Progenitor cell of endocrine pancreas (in vitro differentiated cells): ENCODE data around the gene VEPH1. TPM values are rescaled to one million over a fixed set of nuclear protein-coding genes. Genes with fewer than 3 reads are reported as not detected.

Experiments used
- DNase-seq: peaks from one replicate; pipeline ENCODE4 v3.0.0; 2021; ENCODE audit warnings: low spot score; ENCODE audit not compliant: unreplicated experiment
- H3K27ac Mint-ChIP-seq: 2 replicates; pipeline ENCODE4 v1.8.0; 2021; ENCODE audit warnings: mild to moderate bottlenecking, moderate library complexity, mixed read lengths
- H3K27me3 Mint-ChIP-seq: 2 replicates; pipeline ENCODE4 v1.8.0; 2021; ENCODE audit warnings: mixed read lengths
- H3K36me3 Mint-ChIP-seq: 2 replicates; pipeline ENCODE4 v1.8.0; 2022; ENCODE audit warnings: mixed read lengths; ENCODE audit not compliant: insufficient read depth
- H3K4me1 Mint-ChIP-seq: 2 replicates; pipeline ENCODE4 v1.8.0; 2021; ENCODE audit warnings: low read depth, mixed read lengths
- H3K4me3 Mint-ChIP-seq: 2 replicates; pipeline ENCODE4 v1.8.0; 2021; ENCODE audit warnings: low read depth, mild to moderate bottlenecking, moderate library complexity, mixed read lengths
- H3K9me3 Mint-ChIP-seq: 2 replicates; pipeline ENCODE4 v1.8.0; 2021; ENCODE audit warnings: low read depth, mixed read lengths
- CTCF ChIP-seq: fragments of 200-600 bp; sonication (generic); IDR thresholded peaks from one replicate; pipeline ENCODE4 v1.5.0; 2021; ENCODE audit warnings: antibody characterized with exemption, mild to moderate bottlenecking; ENCODE audit not compliant: unreplicated experiment
- total RNA-seq: library from RNA; stranded (reverse); gene quantifications from 2 replicates; pipeline ENCODE4 v1.2.1, GENCODE V29; 2021

Gene VEPH1
- total RNA-seq, 1 donor from 2014 or later, result 12.3 TPM

DNA sequence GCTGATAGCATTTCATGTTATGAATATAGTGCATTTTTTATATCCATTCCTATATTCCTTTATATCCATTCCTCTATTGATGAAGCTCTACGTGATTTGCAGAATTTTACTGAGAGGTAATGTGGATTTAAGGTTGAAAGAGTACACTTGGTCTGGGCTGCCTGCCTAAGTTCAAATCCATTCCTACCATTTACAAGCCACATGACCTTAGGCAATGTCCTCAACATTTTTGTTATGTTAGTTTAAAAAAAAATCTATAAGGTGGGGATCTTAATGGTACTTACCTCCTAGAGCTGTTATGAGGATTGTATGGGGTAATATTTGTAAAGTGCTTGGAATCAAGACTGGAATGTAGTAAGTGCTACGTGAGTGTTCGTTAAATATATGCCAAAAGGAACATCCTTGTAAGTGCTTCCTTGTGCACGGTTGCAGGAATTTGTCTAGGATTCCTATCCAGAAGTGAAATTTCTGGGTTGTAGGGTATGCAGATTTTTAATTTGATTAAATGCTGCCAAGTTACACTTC is 11.2 kb upstream of the VEPH1 start:
- no peak for TF ChIP-seq CTCF
- DNase-seq, result no peak
- peaks cover 6% of the 10 kb centered on the region for H3K4me1 Mint-ChIP-seq
- H3K4me3 Mint-ChIP-seq, result no peak overlapping the region
- peaks cover 3% of the 10 kb centered on the region for H3K9me3 Mint-ChIP-seq
- no peak overlapping the region for H3K27ac Mint-ChIP-seq
- peaks cover 3% of the 10 kb centered on the region for H3K36me3 Mint-ChIP-seq
- no peaks in the 10 kb centered on the region for H3K27me3 Mint-ChIP-seq

DNA sequence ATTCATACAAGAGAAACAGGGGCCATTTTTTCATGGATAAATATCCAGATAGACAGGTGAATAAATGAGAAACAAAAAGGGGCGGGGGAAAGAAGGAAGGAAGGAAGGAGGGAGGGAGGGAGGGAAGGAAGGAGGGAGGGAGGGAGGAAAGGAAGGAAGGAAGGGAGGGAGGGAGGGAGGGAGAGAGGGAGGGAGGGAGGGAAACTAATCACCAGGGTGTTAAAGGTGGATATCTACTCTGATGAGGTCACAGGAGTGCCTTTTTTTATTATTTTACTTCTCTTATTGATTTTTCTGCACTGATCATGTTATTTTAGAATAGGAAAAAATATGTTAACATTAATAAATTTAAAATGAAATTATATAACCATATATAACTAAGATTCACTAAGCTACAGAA is 10.4 kb upstream of the VEPH1 start:
- no peak for DNase-seq
- no peaks in the 10 kb centered on the region for H3K27me3 Mint-ChIP-seq
- H3K4me1 Mint-ChIP-seq, result peaks cover 6% of the 10 kb centered on the region
- no peaks in the 10 kb centered on the region for H3K36me3 Mint-ChIP-seq
- no peak overlapping the region for H3K4me3 Mint-ChIP-seq
- H3K9me3 Mint-ChIP-seq, result no peaks in the 10 kb centered on the region
- TF ChIP-seq CTCF, result no peak
- H3K27ac Mint-ChIP-seq, result no peak overlapping the region

GRCh38 chr3:157512534-157512933 is 9.3 kb upstream of the VEPH1 start:
- Mint-ChIP-seq H3K27me3 (no peaks in the 10 kb centered on the region), H3K27ac (no peak overlapping the region), H3K36me3 (no peaks in the 10 kb centered on the region)

GRCh38 chr3:157508461-157508860 is 5.2 kb upstream of the VEPH1 start:
- no peaks in the 10 kb centered on the region for H3K27me3 Mint-ChIP-seq
- DNase-seq, result no peak
- H3K4me1 Mint-ChIP-seq, result peaks cover 13% of the 10 kb centered on the region
- H3K4me3 Mint-ChIP-seq, result no peak overlapping the region
- H3K27ac Mint-ChIP-seq, result no peak overlapping the region
- H3K9me3 Mint-ChIP-seq, result no peaks in the 10 kb centered on the region
- no peaks in the 10 kb centered on the region for H3K36me3 Mint-ChIP-seq
- no peak for TF ChIP-seq CTCF

More at GRCh38 chr3:157512534-157512933, 9.3 kb upstream of the VEPH1 start:
- no peak for TF ChIP-seq CTCF
- no peak overlapping the region for H3K4me3 Mint-ChIP-seq
- no peaks in the 10 kb centered on the region for H3K9me3 Mint-ChIP-seq
- no peak for DNase-seq
- H3K4me1 Mint-ChIP-seq, result peaks cover 9% of the 10 kb centered on the region

DNA sequence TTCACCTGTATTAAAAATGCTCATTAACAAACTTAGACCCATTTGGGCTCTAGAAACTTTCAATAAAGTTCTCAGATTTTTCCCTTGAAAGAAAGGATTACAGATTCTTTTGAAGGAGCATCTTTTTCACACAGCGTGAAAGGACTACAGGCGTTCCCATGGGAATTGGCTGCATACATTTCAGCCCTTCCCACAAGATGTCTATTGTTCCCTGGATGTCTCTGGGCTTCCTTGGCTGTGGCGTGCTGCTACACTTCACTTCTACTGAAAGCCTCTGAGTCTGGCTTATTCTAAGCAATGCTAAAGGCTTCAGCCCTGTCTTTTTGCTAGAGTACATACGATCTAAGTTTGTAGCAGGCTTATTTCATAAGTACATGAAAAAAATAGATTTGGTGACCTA is 1.4 kb downstream of the VEPH1 start:
- Mint-ChIP-seq H3K27me3 (no peaks in the 10 kb centered on the region), H3K27ac (no peak overlapping the region), H3K4me1 (peaks cover 36% of the 10 kb centered on the region), H3K4me3 (no peak overlapping the region), H3K36me3 (no peaks in the 10 kb centered on the region), H3K9me3 (no peaks in the 10 kb centered on the region)
- TF ChIP-seq CTCF, result no peak
- no peak for DNase-seq
